Measurements from ENCODE around the gene CCT2.
"Not testable (repeated sequence)": the region's sequence is repeated elsewhere in the genome, so short reads cannot be mapped to it uniquely, and the experiment has no call there.

CCT2 gene

DNA sequence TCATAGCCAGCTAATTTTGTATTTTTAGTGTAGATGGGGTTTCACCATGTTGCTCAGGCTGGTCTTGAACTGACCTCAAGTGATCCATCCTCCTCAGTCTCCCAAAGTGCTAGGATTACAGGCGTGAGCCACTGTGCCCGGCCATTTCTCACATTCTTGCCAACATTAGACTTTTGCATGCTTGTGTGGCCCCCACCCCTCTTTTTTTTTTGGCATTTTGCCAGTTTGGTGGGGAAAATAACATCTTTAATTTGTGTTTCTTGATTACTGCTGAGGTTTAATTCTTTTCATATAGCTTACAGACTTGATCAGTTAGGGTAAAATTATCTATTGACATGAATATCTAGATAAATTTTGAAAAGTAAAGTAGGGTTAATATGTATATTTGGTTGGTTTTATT, 3.8 kb downstream of the CCT2 start:
- DNase-seq, result no peak

DNA sequence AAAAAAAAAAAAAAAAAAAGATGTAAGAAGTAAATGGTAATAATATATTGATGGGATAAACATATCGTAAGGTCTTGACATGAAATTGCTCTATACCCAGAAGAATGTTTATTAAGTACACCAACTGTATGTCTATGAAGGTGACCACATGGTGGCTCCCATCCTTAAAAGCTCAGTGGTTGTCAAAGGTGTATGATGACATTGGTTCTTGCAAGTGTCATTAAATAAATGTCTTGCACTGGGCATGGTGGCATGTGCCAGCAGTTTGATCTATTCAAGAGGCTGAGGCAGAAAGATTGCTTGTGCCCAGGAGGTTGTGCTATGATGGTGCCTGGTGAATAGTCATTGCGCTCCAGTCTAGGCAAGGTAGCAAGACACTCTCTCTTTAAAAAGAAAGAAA, 10.4 kb downstream of the CCT2 start:
- DNase-seq, result no peak

DNA sequence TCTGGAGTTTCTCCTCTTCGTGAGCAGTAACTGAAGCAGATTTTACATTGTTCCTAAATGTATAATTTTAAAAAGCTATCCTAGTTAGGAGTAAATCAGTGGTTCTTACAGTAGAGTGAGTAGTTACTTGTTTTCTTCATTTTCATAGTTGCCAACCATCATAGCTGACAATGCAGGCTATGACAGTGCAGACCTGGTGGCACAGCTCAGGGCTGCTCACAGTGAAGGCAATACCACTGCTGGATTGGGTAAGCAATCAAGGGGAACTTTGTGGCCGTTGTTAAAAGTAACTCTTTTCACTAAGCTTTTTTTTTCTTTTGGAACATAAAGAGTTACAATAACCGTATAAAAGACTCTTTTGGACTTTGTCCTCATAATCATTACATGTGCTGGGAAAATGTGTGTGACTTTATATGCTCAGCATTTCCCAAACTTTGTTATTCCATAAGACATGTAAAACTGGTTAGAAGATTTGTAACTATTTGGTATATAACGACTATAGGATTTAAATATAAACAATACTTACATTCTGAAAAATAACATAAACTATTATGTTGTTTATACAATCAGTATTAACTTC, 13.0 kb downstream of the CCT2 start:
- no peak for DNase-seq

DNA sequence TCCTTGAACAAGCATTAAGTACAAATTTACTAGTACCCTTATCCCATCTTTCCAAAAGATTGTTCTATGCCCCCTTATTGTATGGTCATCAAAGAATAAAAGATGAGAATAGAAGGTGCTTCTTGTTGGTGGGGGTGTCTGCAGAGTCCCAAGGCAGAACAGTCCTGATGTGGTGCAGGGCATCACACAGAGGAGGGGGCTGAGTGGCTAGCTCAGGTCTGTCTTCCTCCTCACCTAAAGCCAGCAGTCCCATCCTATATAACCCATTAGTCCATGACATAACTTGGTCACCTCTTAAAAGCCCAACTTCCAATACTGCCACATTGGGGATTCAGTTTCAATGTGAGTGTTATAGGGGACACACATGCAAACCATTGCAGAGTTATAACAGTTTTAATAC, 15.5 kb downstream of the CCT2 start:
- DNase-seq, result no peak

DNA sequence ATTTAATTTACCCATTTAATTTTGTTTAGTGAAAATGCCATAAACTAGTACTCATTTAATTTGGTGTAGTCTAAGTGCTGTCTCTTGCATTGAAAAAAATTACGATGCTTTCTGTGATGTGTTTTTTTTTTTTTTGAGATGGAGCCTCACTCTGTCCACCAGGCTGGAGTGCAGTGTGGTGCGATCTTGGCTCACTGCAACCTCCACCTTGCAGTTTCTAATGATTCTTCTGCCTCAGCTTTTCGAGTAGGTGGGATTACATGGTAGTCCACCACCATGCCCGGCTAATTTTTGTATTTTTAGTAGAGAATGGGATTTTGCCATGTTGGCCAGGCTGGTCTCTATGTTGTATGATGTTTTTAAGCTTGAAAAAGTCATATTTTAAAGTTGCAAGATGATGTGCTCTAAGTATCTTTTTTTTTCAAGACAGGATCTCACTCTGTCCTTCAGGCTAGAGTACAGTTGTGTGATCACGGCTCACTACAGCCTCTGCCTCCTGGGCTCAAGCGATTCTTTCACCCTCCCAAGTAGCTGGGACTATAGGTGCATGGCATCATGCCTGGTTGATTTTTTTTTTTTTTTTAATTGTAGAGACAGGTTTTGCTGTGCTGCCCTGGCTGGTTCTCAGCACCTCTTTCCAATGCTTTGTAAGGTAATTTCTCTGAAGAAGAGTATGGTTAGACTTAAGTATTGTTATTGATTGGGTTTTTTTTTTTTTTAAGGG, 16.9 kb downstream of the CCT2 start:
- DNase-seq, result no peak

DNA sequence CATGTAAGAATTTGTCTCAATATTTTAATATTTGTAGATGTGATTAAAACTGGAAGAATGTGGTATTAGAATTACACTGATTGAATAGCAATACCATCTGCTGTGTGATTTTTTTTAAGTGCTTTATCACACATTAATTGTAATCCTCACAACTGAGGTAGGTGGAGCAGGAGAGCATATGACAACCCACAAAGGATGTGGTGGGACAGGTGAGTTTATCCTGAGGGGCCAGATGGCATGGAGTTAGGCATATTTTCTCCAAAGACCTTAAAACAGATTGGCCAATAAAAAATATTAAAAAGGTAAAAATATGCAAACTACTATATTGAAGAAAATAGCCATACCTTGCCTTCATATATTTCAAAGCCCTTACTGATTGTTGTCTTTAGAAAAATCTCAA, 17.7 kb downstream of the CCT2 start:
- no peak for DNase-seq

DNA sequence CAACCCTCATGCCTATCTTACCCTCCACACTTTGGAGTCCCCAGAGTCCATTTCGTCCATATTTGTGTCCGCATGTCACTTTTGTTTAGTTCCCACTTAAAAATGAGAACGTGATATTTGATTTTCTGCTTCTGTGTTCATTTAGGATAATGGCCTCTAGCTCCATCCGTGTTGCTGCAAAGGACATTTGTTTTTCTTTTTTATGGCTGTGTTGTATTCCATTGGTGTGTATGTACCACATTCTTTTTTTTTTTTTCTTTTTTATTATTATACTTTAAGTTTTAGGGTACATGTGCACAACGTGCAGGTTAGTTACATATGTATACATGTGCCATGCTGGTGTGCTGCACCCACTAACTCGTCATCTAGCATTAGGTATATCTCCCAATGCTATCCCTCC, 18.3 kb downstream of the CCT2 start:
- not testable (repeated sequence) for DNase-seq

DNA sequence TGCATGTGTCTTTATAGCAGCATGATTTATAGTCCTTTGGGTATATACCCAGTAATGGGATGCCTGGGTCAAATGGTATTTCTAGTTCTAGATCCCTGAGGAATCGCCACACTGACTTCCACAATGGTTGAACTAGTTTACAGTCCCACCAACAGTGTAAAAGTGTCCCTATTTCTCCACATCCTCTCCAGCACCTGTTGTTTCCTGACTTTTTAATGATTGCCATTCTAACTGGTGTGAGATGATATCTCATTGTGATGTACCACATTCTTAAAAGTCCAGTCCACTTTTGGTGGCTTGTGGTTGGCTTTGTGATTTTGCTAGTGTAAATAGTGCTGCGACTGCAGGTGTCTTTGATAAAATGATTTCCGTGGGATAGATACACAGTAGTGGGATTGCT, 19.0 kb downstream of the CCT2 start:
- not testable (repeated sequence) for DNase-seq

DNA sequence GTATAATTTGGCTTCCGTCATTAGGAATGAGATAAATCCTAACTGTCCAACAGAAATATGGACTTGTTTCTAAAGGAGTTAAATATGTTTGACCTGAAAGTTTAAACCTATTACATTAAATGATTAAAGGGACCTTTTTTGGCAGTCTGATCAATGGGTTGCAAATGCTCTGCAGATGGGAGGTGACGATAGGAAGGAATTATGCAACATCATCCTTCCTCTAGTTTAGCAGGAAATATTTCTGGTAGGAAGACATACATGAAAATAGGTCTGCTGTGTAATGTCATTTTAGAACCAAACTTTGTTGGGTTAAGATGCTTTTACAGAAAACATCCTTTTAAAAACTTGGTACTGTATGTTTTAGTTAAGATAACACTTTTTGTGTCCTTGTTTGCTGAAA, 22.9 kb downstream of the CCT2 start:
- no peak for DNase-seq

DNA sequence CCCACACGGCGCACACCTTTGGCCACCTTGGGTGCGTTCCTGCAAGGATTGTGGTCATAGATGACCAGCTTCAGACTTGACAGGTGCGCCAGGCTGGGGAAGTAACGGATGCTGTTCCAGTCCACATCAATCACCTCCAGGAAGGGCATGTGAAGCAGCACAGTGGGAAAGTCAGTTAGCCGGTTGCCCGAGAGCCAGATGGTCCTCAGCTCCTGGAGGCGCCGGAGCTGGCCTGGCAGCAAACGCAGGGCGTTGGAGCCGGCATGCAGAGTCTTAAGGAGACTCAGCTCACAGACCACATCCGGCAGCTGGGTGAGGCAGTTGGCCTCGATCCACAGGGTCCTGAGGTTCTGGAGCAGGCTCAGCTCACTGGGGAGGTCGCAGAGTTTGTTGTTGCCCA, 24.9 kb downstream of the CCT2 start:
- no peak for DNase-seq

DNA sequence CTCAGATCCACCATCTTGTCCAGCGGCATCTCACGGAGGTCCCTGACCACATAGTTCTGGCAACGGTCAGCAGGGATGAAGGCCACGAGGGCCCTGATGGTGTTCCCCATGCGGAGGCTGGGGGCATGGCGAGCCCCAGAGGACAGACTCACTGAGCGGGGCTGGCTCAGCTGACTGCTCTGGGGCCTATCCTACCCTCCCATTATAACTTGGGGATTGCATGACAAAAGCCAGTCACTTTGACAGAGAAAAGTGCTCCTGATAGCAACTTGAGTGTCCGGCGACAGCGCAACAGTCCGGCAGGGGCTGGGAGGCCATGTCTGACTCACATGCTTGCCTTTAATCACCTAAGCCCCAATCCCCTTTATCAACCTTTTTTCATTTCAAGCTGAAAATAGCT, 25.5 kb downstream of the CCT2 start, which contains the start of gene LRRC10:
Gene LRRC10, minus strand, starts transcription at position 179 of the 400 bp plus-strand sequence. Its CDS starts 69 bp downstream, at position 110.
- DNase-seq, result no peak

DNA sequence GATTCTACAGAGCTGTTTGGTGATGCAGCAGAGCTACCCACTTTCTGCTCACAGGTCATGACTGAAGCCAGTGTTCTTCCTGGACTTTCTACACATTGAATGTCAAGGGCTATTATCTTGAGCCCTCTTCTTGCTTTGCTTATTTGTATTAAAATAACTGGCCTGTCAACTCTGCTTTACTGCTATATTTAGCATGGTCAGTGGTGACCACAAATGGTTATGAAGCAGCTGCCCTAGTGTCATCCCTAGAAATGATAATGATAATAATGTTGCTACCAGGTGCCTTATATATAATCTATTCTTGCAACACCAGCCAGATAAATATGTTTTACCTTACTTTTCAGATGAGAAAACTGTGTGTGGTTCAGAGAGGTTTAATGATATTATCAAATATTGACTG, 28.1 kb downstream of the CCT2 start:
- DNase-seq, result no peak

DNA sequence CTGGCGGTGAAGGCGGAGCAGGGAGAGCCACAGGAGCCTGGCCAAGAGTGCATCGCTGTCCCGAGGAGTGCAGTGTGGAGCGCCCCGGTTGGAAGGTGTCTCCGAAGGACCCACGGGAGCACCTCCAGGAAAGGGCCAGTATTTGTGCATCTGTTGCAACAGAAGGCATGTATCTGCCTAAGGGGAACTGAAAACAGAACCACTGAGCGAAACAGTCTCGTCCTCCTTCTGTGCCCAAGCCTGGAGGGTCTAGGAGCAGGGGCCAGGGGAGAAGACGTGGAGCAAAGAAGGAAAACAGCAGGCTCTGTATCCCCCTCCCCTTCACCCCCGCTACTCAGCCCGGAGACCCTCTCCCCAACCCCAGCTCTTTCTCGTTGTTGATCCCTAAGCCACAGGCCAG, 30.8 kb downstream of the CCT2 start:
- DNase-seq, result no peak

DNA sequence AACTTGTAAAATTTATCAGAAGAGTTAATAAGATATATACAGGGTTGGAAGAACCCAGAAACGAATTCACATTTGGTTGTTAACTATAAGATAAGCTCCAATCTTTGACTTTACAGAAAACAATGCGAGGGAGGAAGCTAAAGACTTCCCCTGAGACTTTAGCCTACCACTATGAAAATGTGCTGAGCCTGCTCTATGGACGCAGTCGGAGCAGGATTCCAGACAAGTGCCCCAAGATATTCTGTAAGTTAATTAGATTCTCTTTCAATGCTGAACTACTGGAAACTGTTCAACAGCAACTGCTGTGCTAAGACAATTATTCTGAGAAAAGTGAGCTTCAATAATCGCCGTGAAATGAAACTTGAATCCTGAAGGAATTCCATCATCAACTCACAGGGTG, 33.8 kb downstream of the CCT2 start:
- no peak for DNase-seq

DNA sequence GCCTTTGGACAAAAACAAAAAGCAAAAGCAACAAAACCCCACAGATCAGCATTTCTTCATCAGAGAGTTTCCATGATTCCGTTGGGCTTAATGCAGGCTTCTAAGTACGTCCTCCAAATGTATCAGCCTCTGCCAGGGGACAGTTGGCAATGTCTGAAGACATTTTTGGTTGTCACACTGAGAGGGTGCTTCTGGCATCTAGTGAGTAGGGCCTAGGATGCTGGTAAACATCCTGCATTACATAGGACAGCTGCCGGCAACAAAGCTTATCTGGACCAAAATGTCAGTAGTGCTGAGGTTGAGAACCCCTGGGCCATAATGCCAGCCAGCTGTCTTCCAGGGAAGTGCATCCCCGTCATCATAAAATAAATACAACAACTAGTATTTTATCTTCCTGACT, 34.8 kb downstream of the CCT2 start:
- DNase-seq, result no peak

DNA sequence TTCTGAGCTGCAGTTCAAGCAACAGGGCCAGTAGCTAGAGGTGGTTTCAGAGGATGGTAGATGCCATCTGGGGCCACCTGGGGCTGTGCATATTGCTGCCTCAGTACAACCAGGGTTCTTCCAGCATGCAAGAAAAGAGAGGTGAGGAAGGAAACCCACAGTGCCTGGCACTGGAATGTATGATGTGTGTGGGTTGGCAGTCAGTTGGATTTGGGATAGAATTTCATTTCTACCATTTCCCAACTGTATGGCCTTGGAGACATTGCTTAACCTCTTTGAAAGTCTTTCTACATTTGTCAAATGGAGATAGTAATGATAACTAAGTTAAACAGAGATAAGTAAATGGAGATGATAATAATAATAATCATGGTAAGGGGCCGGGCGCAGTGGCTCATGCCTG, 35.7 kb downstream of the CCT2 start:
- DNase-seq, result no peak

DNA sequence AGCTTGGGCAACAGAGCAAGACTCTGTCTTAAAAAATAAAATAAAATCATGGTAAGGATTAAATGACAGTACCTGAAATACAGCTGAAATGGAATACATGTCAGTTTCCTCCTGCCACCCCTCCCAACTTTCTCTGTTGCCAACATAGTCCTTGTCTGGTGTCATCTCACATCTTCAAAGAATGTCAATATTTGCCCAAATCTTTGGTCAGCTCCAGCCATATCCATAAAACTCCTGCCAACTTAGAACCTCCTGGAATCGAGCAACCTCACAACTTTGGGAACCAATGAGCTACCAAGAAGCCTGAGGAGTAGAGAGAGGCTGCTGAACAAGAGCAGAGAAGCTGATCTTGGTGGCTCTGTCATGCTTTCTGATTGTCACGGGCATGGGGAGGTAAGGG, 36.3 kb downstream of the CCT2 start:
- DNase-seq, result no peak

DNA sequence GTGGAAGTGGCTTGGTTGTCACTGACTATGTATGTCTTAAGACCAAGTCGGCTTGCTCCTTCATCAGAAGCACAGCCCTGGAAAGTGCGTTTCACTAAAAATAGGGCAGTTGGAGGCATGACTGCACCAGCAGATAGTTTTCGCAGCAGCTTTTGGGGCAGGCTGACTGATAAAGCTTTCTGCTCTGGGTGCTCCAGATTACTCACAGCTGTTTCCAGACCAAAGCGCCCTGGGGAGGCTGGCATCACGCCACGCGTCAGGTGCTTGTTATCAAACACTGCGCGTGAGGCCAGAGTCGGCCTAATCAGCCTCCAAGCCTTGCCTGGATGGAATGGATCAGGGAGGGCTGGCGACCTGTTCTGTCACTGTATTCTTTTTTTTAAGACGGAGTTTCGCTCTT, 38.7 kb downstream of the CCT2 start:
- no peak for DNase-seq

DNA sequence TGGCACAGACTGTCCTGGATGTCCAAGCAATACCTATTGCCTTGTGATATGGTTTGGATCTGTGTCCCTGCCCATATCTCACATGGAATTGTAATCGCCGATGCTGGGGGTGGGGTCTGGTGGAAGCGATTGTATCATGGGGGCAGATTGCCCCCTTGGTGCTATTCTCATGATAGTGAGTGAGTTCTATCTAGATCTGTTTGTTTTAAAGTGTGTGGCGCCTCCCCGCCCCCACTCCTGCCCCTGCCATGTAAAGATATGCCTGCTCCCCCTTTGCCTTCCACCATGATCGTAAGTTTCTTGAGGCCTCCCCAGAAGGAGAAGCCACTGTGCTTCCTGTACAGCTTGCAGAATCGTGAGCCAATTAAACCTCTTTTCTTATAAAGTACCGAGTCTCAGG, 42.2 kb downstream of the CCT2 start:
- no peak for DNase-seq

DNA sequence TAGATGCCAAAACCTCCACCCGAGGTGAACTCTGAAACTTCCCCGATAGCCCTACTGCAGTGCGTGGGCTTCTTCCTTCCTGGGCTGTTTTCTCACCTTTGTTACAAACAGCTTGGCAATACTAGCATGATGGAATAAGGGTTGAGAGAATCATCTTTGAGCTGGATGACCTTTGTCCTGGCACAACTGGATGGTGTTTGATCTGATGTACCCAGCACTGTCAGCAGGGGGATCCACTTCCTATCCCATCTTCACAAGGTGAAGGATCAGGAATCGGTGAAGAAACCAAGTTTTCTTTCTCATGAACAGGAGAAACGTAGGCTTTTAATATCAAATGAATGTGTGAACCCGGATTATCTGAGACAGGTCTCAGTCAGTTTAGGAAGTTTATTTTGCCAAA, 44.9 kb downstream of the CCT2 start:
- no peak for DNase-seq

DNA sequence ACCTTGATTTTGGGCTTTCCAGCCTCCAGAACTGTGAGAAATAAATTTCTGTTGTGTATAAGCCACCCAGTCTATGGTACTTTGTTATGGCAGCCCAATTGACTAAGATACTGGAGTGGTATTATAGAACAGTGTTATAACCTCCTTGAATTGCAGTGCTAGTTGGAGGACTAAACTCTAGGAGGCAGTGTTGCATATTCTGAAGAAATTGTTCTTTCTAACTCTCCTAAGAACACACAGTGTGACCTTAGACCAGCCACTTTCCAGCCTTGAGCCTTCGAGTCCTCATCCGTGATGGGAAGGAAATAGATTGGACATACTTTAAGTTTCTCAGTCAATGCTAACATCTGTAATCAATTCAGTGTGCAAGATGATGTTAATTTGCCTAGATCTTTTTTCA, 47.8 kb downstream of the CCT2 start:
- DNase-seq, result no peak

DNA sequence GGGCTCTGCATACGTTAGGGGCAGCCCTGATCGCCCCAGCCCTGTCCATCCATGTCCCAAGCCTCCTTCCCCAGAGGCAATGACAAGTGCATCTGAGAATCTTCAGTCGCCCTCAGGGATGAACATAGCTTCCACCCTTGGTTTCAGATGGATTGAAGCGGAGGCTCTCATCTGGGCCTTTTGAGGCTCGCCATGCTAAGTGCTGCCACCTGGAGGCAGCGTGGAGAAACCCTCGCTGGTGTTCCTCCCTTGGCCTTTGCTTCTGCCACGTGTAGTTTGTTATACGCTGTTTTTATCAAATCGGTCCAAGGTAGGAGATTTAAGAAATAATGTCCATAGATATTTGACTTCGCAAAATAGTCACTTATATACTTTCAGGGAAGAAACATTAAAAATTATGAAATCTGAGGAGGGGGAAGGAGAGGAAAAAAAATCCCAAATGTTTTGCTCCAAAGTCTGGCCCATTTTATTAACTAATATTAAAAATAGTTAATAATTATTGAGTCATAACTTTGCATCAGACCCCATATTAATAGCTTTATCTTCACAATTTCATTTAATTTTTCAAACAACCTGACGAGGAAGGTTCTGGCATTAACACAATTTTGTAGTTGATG, 54.2 kb downstream of the CCT2 start:
- DNase-seq, result peak; percentile 67

DNA sequence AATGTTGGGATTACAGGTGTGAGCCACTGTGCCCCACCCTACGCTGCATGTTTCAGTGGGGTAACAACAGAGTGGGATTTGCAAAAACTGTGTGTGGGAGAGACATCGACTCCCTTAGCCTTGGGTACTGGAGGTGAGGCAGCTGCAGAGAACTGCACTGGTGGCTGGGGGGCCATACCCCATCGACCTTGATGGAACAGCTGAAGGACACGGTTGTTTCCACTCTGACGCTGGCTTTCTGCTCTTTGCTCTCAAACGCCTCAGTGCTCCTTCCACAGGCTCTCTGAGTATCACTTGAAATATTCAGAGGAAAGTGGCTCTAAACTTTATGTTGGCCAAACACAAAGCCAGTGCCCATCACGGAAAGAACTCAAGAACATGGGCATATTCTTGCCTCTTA, 56.3 kb downstream of the CCT2 start:
- no peak for DNase-seq

DNA sequence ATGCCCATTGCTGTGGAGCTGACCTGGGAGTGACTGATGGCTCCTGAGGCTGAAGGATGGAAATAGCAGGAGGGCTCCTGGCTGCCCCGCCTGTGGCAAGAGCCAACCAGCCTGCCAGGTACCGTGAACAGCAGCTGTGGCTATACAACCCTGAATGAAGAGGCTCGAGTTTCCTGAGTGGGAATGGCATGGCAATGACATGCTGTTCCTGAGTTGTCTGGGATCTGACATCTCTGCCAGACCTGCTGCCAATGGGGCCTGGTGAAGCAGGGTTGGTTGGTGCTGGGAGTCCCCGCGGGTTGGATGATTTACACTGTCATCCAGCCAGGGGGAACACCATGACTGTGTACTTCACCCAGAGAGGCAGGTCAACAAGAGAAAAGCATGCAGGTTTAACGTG, 57.3 kb downstream of the CCT2 start:
- DNase-seq, result no peak

DNA sequence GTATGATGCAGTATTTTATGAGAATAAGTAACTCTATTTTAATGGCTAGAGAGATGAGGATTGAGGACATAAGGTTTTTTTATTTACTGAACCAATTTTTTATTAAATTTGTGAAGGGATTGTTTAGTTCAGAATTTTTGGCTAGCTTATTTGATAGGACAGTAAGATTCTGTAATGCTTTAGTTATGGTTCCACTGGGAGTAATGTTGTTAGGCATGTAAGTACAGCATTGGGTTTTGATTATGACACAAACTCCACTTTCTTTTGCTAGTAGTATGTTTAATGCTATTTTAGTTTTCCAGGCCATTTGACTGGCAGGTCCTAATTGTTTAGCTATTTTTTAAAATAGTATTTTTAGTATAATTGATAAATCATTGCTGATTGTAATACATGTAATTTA, 59.3 kb downstream of the CCT2 start:
- no peak for DNase-seq

Data from CD4-positive, alpha-beta T cell treated with Interleukin-6 for 4 hours (primary cell).